SK-N-SH (cell line): ENCODE measurements around the gene ETV3. TPM values are rescaled to one million over a fixed set of nuclear protein-coding genes. Genes with fewer than 3 reads are reported as not detected.

ENCODE experiments used
- CTCF ChIA-PET: fragments of 300-600, 350-600 bp; formaldehyde crosslinking; extraction: SDS; loops from one replicate; lab custom pipeline; 2021; lab: Yijun Ruan, JAX
- POLR2A ChIA-PET: fragments of 350-600 bp; sonication (Branson Sonifier 250); formaldehyde crosslinking; extraction: SDS; loops from one replicate; lab custom pipeline; 2020; ENCODE audit warnings: antibody characterized with exemption, inconsistent platforms; lab: Yijun Ruan, JAX
- DNase-seq: peaks from one replicate; pipeline ENCODE4 v3.0.0; 2012
- H2AFZ ChIP-seq: fragments of 200-600 bp; sonication (generic); 2 replicates; pipeline ENCODE4 v1.8.1; 2016; ENCODE audit warnings: antibody characterized with exemption, mild to moderate bottlenecking, low read depth
- H3F3A ChIP-seq: fragments of 200-600 bp; sonication (generic); replicated peaks from 2 replicates; pipeline ENCODE3; 2016; ENCODE audit warnings: antibody characterized with exemption, mild to moderate bottlenecking; ENCODE audit not compliant: insufficient read depth
- H3K27ac ChIP-seq, 2 experiments: fragments of 200-500 bp in 1 of 2; fragments of 200-600 bp in 1 of 2; sonication (Bioruptor generic) in 1 of 2; sonication (generic), shearing (Covaris generic) in 1 of 2; 2 replicates each; pipeline versions ENCODE4 v1.5.1 to v1.6.1; 2014 to 2016; ENCODE audit warnings: low read depth in 2 of 2, inconsistent platforms in 1 of 2, low read length in 1 of 2, mild to moderate bottlenecking in 1 of 2, mixed read lengths in 1 of 2
- H3K27me3 ChIP-seq: fragments of 200-600 bp; sonication (generic), shearing (Covaris generic); 2 replicates; pipeline ENCODE4 v1.6.1; 2016; ENCODE audit warnings: mixed run types; ENCODE audit not compliant: insufficient read depth
- H3K36me3 ChIP-seq, 2 experiments: fragments of 200-500 bp in 1 of 2; fragments of 200-600 bp in 1 of 2; sonication (Bioruptor generic) in 1 of 2; sonication (generic) in 1 of 2; replicated peaks in 1 of 2; 2 replicates each; pipeline versions ENCODE3 to v1.5.1; 2014 to 2016; ENCODE audit warnings: low read length in 1 of 2, mild to moderate bottlenecking in 1 of 2; ENCODE audit not compliant: insufficient read depth in 2 of 2, control insufficient read depth in 1 of 2
- H3K4me1 ChIP-seq, 2 experiments: fragments of 200-500 bp in 1 of 2; fragments of 200-600 bp in 1 of 2; sonication (Bioruptor generic) in 1 of 2; sonication (generic), shearing (Covaris generic) in 1 of 2; 2 replicates each; pipeline versions ENCODE4 v1.5.1 to v1.6.1; 2014 to 2016; ENCODE audit warnings: low read depth in 1 of 2, low read length in 1 of 2, mixed run types in 1 of 2; ENCODE audit not compliant: insufficient read depth in 2 of 2, control insufficient read depth in 1 of 2
- H3K4me2 ChIP-seq: fragments of 200-600 bp; sonication (generic), shearing (Covaris generic); 2 replicates; pipeline ENCODE4 v1.6.1; 2017; ENCODE audit warnings: mixed run types
- H3K4me3 ChIP-seq, 2 experiments: fragments of 200-500 bp in 1 of 2; fragments of 200-600 bp in 1 of 2; sonication (Bioruptor generic) in 1 of 2; sonication (generic), shearing (Covaris generic) in 1 of 2; 2 replicates each; pipeline versions ENCODE4 v1.5.1 to v1.8.1; 2014 to 2016; ENCODE audit warnings: low read depth in 2 of 2, inconsistent platforms in 1 of 2, low read length in 1 of 2, mild to moderate bottlenecking in 1 of 2, mixed read lengths in 1 of 2, moderate library complexity in 1 of 2
- H3K79me2 ChIP-seq: fragments of 200-600 bp; sonication (generic); 2 replicates; pipeline ENCODE4 v1.8.1; 2017; ENCODE audit warnings: mild to moderate bottlenecking; ENCODE audit not compliant: insufficient read depth
- H3K9ac ChIP-seq: fragments of 200-600 bp; sonication (generic); 2 replicates; pipeline ENCODE4 v1.6.1; 2017; ENCODE audit warnings: mixed run types
- H3K9me2 ChIP-seq: fragments of 200-600 bp; sonication (generic); 2 replicates; pipeline ENCODE4 v1.6.1; 2017; ENCODE audit warnings: mixed run types
- H3K9me3 ChIP-seq: fragments of 200-600 bp; sonication (generic); 2 replicates; pipeline ENCODE4 v1.6.1; 2017; ENCODE audit warnings: mixed run types, mild to moderate bottlenecking, moderate library complexity
- H4K20me1 ChIP-seq: fragments of 200-600 bp; sonication (generic); 2 replicates; pipeline ENCODE4 v1.6.1; 2017; ENCODE audit warnings: mild to moderate bottlenecking, mixed run types; ENCODE audit not compliant: insufficient read depth
- ELF1 ChIP-seq: IDR thresholded peaks from 2 replicates; pipeline ENCODE4 v1.4.0; 2012
- EP300 ChIP-seq, 2 experiments: IDR thresholded peaks; 2 replicates each; pipeline versions ENCODE4 v1.4.0 to v1.6.1; 2012; ENCODE audit warnings: borderline replicate concordance in 1 of 2, low read depth in 1 of 2, low read length in 1 of 2
- JUND ChIP-seq: IDR thresholded peaks from 2 replicates; pipeline ENCODE4 v1.4.0; 2012
- MEF2A ChIP-seq: IDR thresholded peaks from 2 replicates; pipeline ENCODE4 v1.4.0; 2012; ENCODE audit warnings: low read depth, borderline replicate concordance
- NRF1 ChIP-seq: IDR thresholded peaks from 2 replicates; pipeline ENCODE4 v1.6.1; 2012; ENCODE audit warnings: low read depth, mild to moderate bottlenecking, low read length
- POLR2AphosphoS5 ChIP-seq: IDR thresholded peaks from 2 replicates; pipeline ENCODE4 v1.6.1; 2012; ENCODE audit warnings: low read depth, low read length
- RAD21 ChIP-seq: IDR thresholded peaks from 2 replicates; pipeline ENCODE4 v1.6.1; 2012; ENCODE audit warnings: mild to moderate bottlenecking, low read length
- RCOR1 ChIP-seq: fragments of 150-350 bp; IDR thresholded peaks from 2 replicates; pipeline ENCODE4 v1.6.1; 2017; ENCODE audit warnings: antibody characterized with exemption, low read length
- RXRA ChIP-seq: IDR thresholded peaks from 2 replicates; pipeline ENCODE4 v1.4.0; 2012; ENCODE audit warnings: low read depth, mild to moderate bottlenecking, borderline replicate concordance
- SMC3 ChIP-seq: IDR thresholded peaks from 2 replicates; pipeline ENCODE4 v1.6.1; 2012; ENCODE audit warnings: low read depth, low read length, improper control_type of control experiment
- TAF1 ChIP-seq: IDR thresholded peaks from 2 replicates; pipeline ENCODE4 v1.6.1; 2012; ENCODE audit warnings: low read depth, mild to moderate bottlenecking, low read length, moderate library complexity, borderline replicate concordance
- USF1 ChIP-seq: IDR thresholded peaks from 2 replicates; pipeline ENCODE4 v1.4.0; 2012; ENCODE audit warnings: low read depth, borderline replicate concordance
- USF2 ChIP-seq: fragments of 150-350 bp; IDR thresholded peaks from 2 replicates; pipeline ENCODE4 v1.6.1; 2017; ENCODE audit warnings: antibody characterized with exemption, low read length, low read depth, borderline replicate concordance
- YY1 ChIP-seq: IDR thresholded peaks from 2 replicates; pipeline ENCODE4 v1.4.0; 2012; ENCODE audit warnings: low read depth, mild to moderate bottlenecking
- WGBS: methylation state at CpG from one replicate; pipeline ENCODE4 v1.1.6; 2017; ENCODE audit warnings: low lambda C conversion rate; 5-methylcytosine and 5-hydroxymethylcytosine counted together
- polyA plus RNA-seq, 3 experiments: library from polyadenylated mRNA; depleted of rRNA; stranded (reverse); fragments of >200 nt; gene quantifications; 2 replicates each; pipeline ENCODE4 v1.2.3, GENCODE V29; 2012
- TF ChIP-seq, protein P1 (sequence below): IDR thresholded peaks from 2 replicates; pipeline ENCODE4 v1.4.0; 2012; ENCODE audit warnings: low read depth, borderline replicate concordance

The ETV3 gene
- polyA plus RNA-seq, 1 of the 3 experiments (the other 2 are of a cell fraction) = 5.4 TPM

GRCh38 chr1:157095091-157095490 is 43.1 kb downstream of the ETV3 start (continued):
- TF ChIP-seq SMC3 = no peak
- TF ChIP-seq TAF1 = no peak
- TF ChIP-seq, protein P1, sequence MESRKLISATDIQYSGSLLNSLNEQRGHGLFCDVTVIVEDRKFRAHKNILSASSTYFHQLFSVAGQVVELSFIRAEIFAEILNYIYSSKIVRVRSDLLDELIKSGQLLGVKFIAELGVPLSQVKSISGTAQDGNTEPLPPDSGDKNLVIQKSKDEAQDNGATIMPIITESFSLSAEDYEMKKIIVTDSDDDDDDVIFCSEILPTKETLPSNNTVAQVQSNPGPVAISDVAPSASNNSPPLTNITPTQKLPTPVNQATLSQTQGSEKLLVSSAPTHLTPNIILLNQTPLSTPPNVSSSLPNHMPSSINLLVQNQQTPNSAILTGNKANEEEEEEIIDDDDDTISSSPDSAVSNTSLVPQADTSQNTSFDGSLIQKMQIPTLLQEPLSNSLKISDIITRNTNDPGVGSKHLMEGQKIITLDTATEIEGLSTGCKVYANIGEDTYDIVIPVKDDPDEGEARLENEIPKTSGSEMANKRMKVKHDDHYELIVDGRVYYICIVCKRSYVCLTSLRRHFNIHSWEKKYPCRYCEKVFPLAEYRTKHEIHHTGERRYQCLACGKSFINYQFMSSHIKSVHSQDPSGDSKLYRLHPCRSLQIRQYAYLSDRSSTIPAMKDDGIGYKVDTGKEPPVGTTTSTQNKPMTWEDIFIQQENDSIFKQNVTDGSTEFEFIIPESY = no peak

GRCh38 chr1:157092831-157093230 is 45.4 kb downstream of the ETV3 start:
- TF ChIP-seq POLR2AphosphoS5 = no peak
- TF ChIP-seq EP300 (IDR thresholded peaks at IDR 0.05; ENCODE audit: borderline replicate concordance in 1 of 2, low read depth in 1 of 2, low read length in 1 of 2) = no peak
- no peak for TF ChIP-seq JUND
- TF ChIP-seq, protein P1 = no peak
- no peak for TF ChIP-seq YY1
- TF ChIP-seq NRF1 = no peak
- TF ChIP-seq ELF1 = no peak
- no peak for TF ChIP-seq RAD21
- TF ChIP-seq RCOR1 = no peak
- TF ChIP-seq MEF2A = no peak
- no peak for TF ChIP-seq TAF1
- no peak for TF ChIP-seq USF2
- no peak for TF ChIP-seq SMC3
- TF ChIP-seq RXRA = no peak
- TF ChIP-seq USF1 = no peak
- H3K27ac ChIP-seq = no peak overlapping the region
- no peaks in the 10 kb centered on the region for H3K79me2 ChIP-seq
- H3K4me3 ChIP-seq = no peak overlapping the region
- H3K27me3 ChIP-seq = no peaks in the 10 kb centered on the region
- no peaks in the 10 kb centered on the region for H3K9me3 ChIP-seq
- H3K36me3 ChIP-seq = no peaks in the 10 kb centered on the region
- no peak overlapping the region for H3K4me2 ChIP-seq
- peaks cover 6 to 7% of the 10 kb centered on the region in 2 experiments; a peak in 2 of 4 replicates for H3K4me1 ChIP-seq
- CTCF ChIA-PET = interaction anchor here (1.5 kb wide), 1 partner anchor 63 kb away, joined by 8 read pairs; no protein-coding TSS in a partner anchor
- H2AFZ ChIP-seq = no peak overlapping the region
- POLR2A ChIA-PET = no interaction called here
- no peaks in the 10 kb centered on the region for H3F3A ChIP-seq
- no peaks in the 10 kb centered on the region for H3K9me2 ChIP-seq
- 66% methylated on average over 7 of the region's 8 CpGs for WGBS
- H4K20me1 ChIP-seq = no peaks in the 10 kb centered on the region
- DNase-seq = no peak
- no peak overlapping the region for H3K9ac ChIP-seq
